NB4 (cell line): Measurements from ENCODE around the gene C2CD5.

Source experiments
- POLR2A ChIP-seq: IDR thresholded peaks from 2 replicates; pipeline ENCODE4 v1.6.1; 2011; ENCODE audit warnings: mild to moderate bottlenecking; ENCODE audit not compliant: insufficient read length; ENCODE audit errors: extremely low read depth
- TF ChIP-seq, protein P1 (sequence below): IDR thresholded peaks from 2 replicates; pipeline ENCODE4 v1.6.1; 2011; ENCODE audit warnings: low read depth, low read length
- TF ChIP-seq, protein P2 (sequence below): IDR thresholded peaks from one replicate; pipeline ENCODE4 v1.5.1; 2012; ENCODE audit warnings: low read depth, low read length

DNA sequence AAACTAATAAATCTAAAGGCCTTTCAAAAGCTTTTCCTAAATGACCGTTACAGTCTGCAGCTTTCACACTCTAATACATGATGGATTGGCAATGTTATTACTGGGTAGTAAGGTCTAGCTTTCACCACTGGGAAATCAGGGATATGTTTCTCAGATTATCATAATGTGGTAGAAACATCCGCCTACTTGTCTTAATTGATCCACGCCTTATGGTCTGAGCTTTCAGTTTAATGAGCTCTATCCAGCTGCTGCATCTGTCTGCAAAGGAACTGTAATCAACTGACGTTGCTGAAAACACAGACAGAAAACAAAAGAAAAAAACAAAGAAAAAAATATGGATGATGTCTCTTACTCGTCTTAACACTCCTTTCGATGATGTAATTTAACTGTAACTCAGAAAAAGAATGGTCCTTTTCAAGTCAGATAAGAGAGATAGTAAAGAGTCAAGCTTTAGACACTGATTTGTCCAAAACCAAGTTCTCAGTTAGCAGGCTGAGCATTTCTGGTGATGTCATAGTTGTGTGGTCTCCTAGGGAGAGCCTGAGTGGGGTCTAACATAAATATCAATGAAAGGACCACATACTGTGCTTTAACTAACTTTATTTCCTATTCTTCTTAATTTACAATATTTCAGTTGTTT lies 85.9 kb downstream of the C2CD5 start:
- TF ChIP-seq POLR2A, result no peak
- TF ChIP-seq, protein P1, sequence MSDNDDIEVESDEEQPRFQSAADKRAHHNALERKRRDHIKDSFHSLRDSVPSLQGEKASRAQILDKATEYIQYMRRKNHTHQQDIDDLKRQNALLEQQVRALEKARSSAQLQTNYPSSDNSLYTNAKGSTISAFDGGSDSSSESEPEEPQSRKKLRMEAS, result no peak
- TF ChIP-seq, protein P2, sequence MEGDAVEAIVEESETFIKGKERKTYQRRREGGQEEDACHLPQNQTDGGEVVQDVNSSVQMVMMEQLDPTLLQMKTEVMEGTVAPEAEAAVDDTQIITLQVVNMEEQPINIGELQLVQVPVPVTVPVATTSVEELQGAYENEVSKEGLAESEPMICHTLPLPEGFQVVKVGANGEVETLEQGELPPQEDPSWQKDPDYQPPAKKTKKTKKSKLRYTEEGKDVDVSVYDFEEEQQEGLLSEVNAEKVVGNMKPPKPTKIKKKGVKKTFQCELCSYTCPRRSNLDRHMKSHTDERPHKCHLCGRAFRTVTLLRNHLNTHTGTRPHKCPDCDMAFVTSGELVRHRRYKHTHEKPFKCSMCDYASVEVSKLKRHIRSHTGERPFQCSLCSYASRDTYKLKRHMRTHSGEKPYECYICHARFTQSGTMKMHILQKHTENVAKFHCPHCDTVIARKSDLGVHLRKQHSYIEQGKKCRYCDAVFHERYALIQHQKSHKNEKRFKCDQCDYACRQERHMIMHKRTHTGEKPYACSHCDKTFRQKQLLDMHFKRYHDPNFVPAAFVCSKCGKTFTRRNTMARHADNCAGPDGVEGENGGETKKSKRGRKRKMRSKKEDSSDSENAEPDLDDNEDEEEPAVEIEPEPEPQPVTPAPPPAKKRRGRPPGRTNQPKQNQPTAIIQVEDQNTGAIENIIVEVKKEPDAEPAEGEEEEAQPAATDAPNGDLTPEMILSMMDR, result no peak
